Measurements from ENCODE around the gene RIPPLY1. TPM values are rescaled to one million over a fixed set of nuclear protein-coding genes. Genes with fewer than 3 reads are reported as not detected.

RIPPLY1 gene
- total and polyA plus RNA-seq, 9 of the 15 experiments (the other 6 are each of a cell fraction or from before 2014, with no cell fraction given) = not detected

DNA sequence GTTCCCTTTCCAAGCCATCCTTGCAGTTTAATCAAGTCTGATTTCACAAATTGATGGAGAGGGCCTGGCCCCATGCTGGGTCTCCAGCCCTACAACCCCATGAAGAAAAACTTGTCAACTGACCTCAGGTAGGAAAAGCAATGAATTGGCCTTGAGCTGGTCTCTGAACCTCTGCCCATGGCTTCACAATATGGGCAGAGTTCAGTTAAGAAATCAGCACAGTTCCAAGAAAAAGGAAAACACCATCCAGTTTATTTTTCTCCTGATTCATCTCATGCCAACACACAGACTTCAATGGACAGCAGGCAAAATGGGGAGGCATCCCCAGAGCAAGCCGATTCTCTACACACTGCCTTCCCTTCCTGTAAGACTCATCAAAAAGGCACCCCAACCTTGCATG, 3.3 kb downstream of the RIPPLY1 start:
- TF ChIP-seq POU5F1 (IDR thresholded peaks at IDR 0.05; ENCODE audit: borderline replicate concordance, low read depth, low read length, partially characterized antibody) = no peak
- TF ChIP-seq, protein P1, sequence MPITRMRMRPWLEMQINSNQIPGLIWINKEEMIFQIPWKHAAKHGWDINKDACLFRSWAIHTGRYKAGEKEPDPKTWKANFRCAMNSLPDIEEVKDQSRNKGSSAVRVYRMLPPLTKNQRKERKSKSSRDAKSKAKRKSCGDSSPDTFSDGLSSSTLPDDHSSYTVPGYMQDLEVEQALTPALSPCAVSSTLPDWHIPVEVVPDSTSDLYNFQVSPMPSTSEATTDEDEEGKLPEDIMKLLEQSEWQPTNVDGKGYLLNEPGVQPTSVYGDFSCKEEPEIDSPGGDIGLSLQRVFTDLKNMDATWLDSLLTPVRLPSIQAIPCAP (CRISPR knock-in tag; IDR thresholded peaks at IDR 0.05; ENCODE audit: borderline replicate concordance) = no peak
- TF ChIP-seq SIN3A (IDR thresholded peaks at IDR 0.05; ENCODE audit: borderline replicate concordance in 2 of 2, control insufficient read depth in 1 of 2, low read depth in 2 of 2, low read length in 2 of 2) = no peak
- TF ChIP-seq ZNF785 (CRISPR knock-in tag; IDR thresholded peaks at IDR 0.05) = no peak
- Histone ChIP-seq H3K4me2 (ENCODE audit: insufficient read depth, low read length) (no peak overlapping the region), H3K36me3 (ENCODE audit: control insufficient read depth, insufficient read depth, low read length) (no peaks in the 10 kb centered on the region), H3K9me3 (replicated peaks; ENCODE audit: control insufficient read depth, insufficient read depth, low read depth, low read length) (no peaks in the 10 kb centered on the region), H3K4me1 (replicated peaks in 1 of 2; ENCODE audit: control insufficient read depth in 2 of 2, insufficient read depth in 2 of 2, low read length in 2 of 2) (no peaks in the 10 kb centered on the region), H3K27me3 (ENCODE audit: control insufficient read depth in 2 of 2, insufficient read depth in 2 of 2, low read length in 2 of 2) (no peaks in the 10 kb centered on the region), H3K27ac (ENCODE audit: extremely low read depth, low read depth, low read length) (no peak overlapping the region), H3K9ac (ENCODE audit: insufficient read depth in 1 of 2, low read depth in 2 of 2, low read length in 2 of 2) (no peak overlapping the region), H4K20me1 (replicated peaks; ENCODE audit: control insufficient read depth, insufficient read depth, low read length) (no peaks in the 10 kb centered on the region), H3K79me2 (ENCODE audit: control insufficient read depth, insufficient read depth, low read length) (no peaks in the 10 kb centered on the region), H2AFZ (ENCODE audit: low read depth, low read length) (no peak overlapping the region), H3K4me3 (no peak overlapping the region), H3K9me1 (ENCODE audit: control insufficient read depth, insufficient read depth, low read length) (no peaks in the 10 kb centered on the region)
- ChIA-PET CTCF (ENCODE audit: low intra/inter-chr PET ratio) (no interaction called here), POLR2A (interaction anchor here (0.7 kb wide), 1 partner anchor 36 kb away, joined by 4 read pairs; no protein-coding TSS in a partner anchor)
- intact Hi-C loops (cut with micrococcal nuclease) = loop anchor here (10.0 kb wide), 3 partner anchors 125 to 875 kb away; partner anchors contain the start of genes NCBP2L and TSC22D3
- 0% methylated on average over 1 of the region's 1 CpG for WGBS (ENCODE audit: insufficient coverage, low coverage, missing lambda C conversion rate)
- ATAC-seq (no peak), DNase-seq (ENCODE audit: extremely low read depth in 1 of 4, low spot score in 3 of 4) (no peak), FAIRE-seq (no peak)
- no TSS peak for BruUV-seq (replicated peaks)
- in situ Hi-C loops (cut with MboI) = loop anchor here (25.0 kb wide), 1 partner anchor 987 kb away; no protein-coding TSS in a partner anchor
